ENCODE results near the gene GPR161.
"Not testable (repeated sequence)": the region's sequence is repeated elsewhere in the genome, so short reads cannot be mapped to it uniquely, and the experiment has no call there.

GPR161 gene

DNA sequence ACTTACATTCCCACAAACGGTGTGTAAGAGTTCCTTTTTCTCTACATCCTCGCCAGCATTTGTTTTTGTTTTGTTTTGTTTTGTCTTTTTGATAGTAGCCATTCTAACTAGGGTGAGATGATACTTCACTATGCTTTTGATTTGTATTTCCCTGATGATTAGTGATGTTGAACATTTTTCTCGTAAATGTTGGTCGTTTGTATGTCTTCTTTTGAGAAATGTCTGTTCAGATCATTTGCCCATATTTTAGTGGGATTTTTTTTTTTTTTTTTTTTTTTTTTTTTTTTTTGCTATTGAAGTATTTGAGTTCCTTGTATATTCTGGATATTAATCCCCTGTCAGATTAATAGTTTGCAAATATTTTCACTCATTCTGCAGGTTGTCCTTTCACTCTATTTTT lies 19.2 kb upstream of the GPR161 start:
- Histone ChIP-seq H3K79me2 (ENCODE audit: low read length) (no peaks in the 10 kb centered on the region), H3K36me3 (replicated peaks; ENCODE audit: low read depth, low read length) (peaks cover 1% of the 10 kb centered on the region), H3K4me1 (ENCODE audit: low read length) (no peaks in the 10 kb centered on the region), H3K27ac (ENCODE audit: low read length) (no peak overlapping the region), H3K27me3 (ENCODE audit: low read depth, low read length) (no peaks in the 10 kb centered on the region), H4K20me1 (ENCODE audit: insufficient read depth, low read length) (no peaks in the 10 kb centered on the region), H2AFZ (ENCODE audit: low read depth, low read length) (no peak overlapping the region), H3K4me2 (ENCODE audit: low read length) (no peak overlapping the region), H3K9me3 (ENCODE audit: insufficient read depth, low read length) (peaks cover 17% of the 10 kb centered on the region), H3K4me3 (ENCODE audit: low read length) (no peak overlapping the region), H3K9ac (ENCODE audit: low read length) (no peak overlapping the region)
- TF ChIP-seq, protein P1, sequence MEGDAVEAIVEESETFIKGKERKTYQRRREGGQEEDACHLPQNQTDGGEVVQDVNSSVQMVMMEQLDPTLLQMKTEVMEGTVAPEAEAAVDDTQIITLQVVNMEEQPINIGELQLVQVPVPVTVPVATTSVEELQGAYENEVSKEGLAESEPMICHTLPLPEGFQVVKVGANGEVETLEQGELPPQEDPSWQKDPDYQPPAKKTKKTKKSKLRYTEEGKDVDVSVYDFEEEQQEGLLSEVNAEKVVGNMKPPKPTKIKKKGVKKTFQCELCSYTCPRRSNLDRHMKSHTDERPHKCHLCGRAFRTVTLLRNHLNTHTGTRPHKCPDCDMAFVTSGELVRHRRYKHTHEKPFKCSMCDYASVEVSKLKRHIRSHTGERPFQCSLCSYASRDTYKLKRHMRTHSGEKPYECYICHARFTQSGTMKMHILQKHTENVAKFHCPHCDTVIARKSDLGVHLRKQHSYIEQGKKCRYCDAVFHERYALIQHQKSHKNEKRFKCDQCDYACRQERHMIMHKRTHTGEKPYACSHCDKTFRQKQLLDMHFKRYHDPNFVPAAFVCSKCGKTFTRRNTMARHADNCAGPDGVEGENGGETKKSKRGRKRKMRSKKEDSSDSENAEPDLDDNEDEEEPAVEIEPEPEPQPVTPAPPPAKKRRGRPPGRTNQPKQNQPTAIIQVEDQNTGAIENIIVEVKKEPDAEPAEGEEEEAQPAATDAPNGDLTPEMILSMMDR (IDR thresholded peaks at IDR 0.05; ENCODE audit: low read depth, low read length), result no peak
- TF ChIP-seq EZH2phosphoT487 (IDR thresholded peaks at IDR 0.05; ENCODE audit: low read depth), result no peak

DNA sequence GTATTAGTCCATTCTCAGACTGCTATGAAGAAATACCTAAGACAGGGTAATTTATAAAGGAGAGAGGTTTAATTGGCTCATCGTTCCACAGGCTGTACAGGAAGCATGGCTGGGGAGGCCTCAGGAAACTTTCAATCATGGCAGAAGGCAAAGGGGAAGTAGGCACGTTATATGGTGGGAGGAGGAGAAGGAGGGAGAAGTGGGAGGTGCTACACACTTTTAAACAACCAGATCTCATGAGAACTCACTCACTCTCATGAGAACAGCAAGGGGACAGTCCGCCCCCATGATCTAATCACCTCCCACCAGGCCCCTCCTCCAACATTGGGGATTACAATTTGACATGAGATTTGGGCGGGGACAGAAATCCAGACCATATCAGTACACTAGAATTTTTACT lies 18.0 kb upstream of the GPR161 start:
- H4K20me1 ChIP-seq (ENCODE audit: insufficient read depth, low read length); H3K4me1 ChIP-seq (ENCODE audit: low read length); H3K36me3 ChIP-seq (replicated peaks; ENCODE audit: low read depth, low read length); H3K9ac ChIP-seq (ENCODE audit: low read length); H3K9me3 ChIP-seq (ENCODE audit: insufficient read depth, low read length); H3K4me2 ChIP-seq (ENCODE audit: low read length); H3K27me3 ChIP-seq (ENCODE audit: low read depth, low read length); H3K79me2 ChIP-seq (ENCODE audit: low read length); H3K27ac ChIP-seq (ENCODE audit: low read length); H2AFZ ChIP-seq (ENCODE audit: low read depth, low read length); H3K4me3 ChIP-seq (ENCODE audit: low read length): not testable (repeated sequence)

DNA sequence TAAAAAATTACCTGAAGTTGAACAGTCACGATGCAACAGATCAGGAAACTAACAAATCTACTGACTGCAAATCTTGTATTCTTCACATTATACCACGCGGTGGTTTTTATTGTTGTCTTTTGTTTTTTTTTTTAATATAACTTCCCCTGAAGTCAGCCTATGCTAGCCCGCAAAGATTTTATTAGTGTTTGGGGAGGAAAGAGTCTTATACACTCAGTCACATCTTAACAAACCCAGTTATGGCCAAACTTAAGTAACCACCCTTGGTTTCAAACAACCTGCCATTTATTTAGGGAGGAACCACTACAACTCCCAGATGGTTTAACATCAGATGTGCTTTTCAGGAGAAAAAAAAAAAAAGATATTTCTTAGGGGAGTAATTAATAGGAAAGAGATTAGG lies 15.2 kb upstream of the GPR161 start:
- Histone ChIP-seq H3K27ac (ENCODE audit: low read length) (no peak overlapping the region), H3K27me3 (ENCODE audit: low read depth, low read length) (no peaks in the 10 kb centered on the region), H4K20me1 (ENCODE audit: insufficient read depth, low read length) (no peaks in the 10 kb centered on the region), H3K9me3 (ENCODE audit: insufficient read depth, low read length) (no peaks in the 10 kb centered on the region), H3K4me1 (ENCODE audit: low read length) (peaks cover 20% of the 10 kb centered on the region), H3K9ac (ENCODE audit: low read length) (no peak overlapping the region), H3K4me3 (ENCODE audit: low read length) (no peak overlapping the region), H3K4me2 (ENCODE audit: low read length) (no peak overlapping the region), H2AFZ (ENCODE audit: low read depth, low read length) (no peak overlapping the region), H3K36me3 (replicated peaks; ENCODE audit: low read depth, low read length) (no peaks in the 10 kb centered on the region), H3K79me2 (ENCODE audit: low read length) (no peaks in the 10 kb centered on the region)
- no peak for TF ChIP-seq EZH2phosphoT487 (IDR thresholded peaks at IDR 0.05; ENCODE audit: low read depth)
- TF ChIP-seq, protein P1 (IDR thresholded peaks at IDR 0.05; ENCODE audit: low read depth, low read length), result no peak

DNA sequence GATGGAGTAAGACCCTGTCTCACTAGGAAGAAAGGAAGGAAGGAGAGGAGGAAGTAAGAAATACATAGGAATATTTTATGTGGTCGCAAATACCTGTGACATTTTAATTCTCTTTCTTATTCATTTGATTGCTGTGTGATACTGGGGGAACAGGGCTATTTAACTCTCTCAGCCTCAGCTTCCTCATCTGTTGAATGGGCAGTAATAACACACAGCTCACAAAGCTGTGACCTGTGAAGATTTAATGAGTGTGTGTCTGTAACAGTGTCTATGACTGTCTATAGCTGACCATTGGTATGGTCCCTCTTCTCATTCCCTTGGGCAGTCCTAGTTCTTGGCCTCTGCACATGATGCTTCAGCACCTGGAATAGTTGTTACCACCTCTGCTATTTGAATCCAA lies 13.6 kb upstream of the GPR161 start:
- Histone ChIP-seq H3K27me3 (ENCODE audit: low read depth, low read length) (no peaks in the 10 kb centered on the region), H4K20me1 (ENCODE audit: insufficient read depth, low read length) (no peaks in the 10 kb centered on the region), H3K4me3 (ENCODE audit: low read length) (no peak overlapping the region), H3K36me3 (replicated peaks; ENCODE audit: low read depth, low read length) (no peaks in the 10 kb centered on the region), H3K27ac (ENCODE audit: low read length) (no peak overlapping the region), H2AFZ (ENCODE audit: low read depth, low read length) (no peak overlapping the region), H3K9me3 (ENCODE audit: insufficient read depth, low read length) (no peaks in the 10 kb centered on the region), H3K4me1 (ENCODE audit: low read length) (peaks cover 31% of the 10 kb centered on the region), H3K79me2 (ENCODE audit: low read length) (no peaks in the 10 kb centered on the region), H3K4me2 (ENCODE audit: low read length) (no peak overlapping the region), H3K9ac (ENCODE audit: low read length) (no peak overlapping the region)
- TF ChIP-seq, protein P1 (IDR thresholded peaks at IDR 0.05; ENCODE audit: low read depth, low read length), result no peak
- no peak for TF ChIP-seq EZH2phosphoT487 (IDR thresholded peaks at IDR 0.05; ENCODE audit: low read depth)

DNA sequence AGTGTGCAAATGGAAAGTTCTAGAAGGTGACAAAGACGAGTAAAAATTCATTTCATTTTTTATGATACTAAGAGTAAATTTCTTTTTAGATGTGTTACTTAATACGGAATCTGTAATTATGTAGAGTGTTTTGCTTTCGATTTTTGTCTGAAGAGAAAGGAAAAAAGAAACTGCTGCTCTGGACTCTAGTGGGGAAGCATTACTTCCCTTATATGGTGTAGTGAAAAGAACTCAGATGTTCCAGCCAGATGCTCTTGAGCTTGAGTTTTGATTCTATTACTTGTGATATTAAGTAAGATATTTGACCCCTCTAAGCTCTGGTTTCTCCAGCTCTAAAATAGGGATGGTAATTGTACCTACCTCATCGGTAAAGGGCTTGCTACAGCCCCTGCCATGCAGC lies 12.2 kb upstream of the GPR161 start:
- Histone ChIP-seq H3K4me3 (ENCODE audit: low read length) (peak overlapping the region; percentile 49), H3K79me2 (ENCODE audit: low read length) (no peaks in the 10 kb centered on the region), H3K36me3 (replicated peaks; ENCODE audit: low read depth, low read length) (no peaks in the 10 kb centered on the region), H3K27ac (ENCODE audit: low read length) (peak overlapping the region; percentile 67), H2AFZ (ENCODE audit: low read depth, low read length) (peak overlapping the region; percentile 12; the same call in 1 of the 2 replicates), H3K4me2 (ENCODE audit: low read length) (peak overlapping the region; percentile 61), H3K27me3 (ENCODE audit: low read depth, low read length) (no peaks in the 10 kb centered on the region; the same call in 1 of the 2 replicates), H3K9me3 (ENCODE audit: insufficient read depth, low read length) (no peaks in the 10 kb centered on the region), H4K20me1 (ENCODE audit: insufficient read depth, low read length) (no peaks in the 10 kb centered on the region), H3K9ac (ENCODE audit: low read length) (peak overlapping the region; percentile 40), H3K4me1 (ENCODE audit: low read length) (peaks cover 33% of the 10 kb centered on the region)
- no peak for TF ChIP-seq EZH2phosphoT487 (IDR thresholded peaks at IDR 0.05; ENCODE audit: low read depth)
- TF ChIP-seq, protein P1 (IDR thresholded peaks at IDR 0.05; ENCODE audit: low read depth, low read length), result no peak

Measured in OCI-LY3 (cell line).